HG02885 (cell line): ENCODE data around the gene CBL.

Experiments
- ATAC-seq: cut with Tn5 transposase; IDR thresholded peaks from one replicate; pipeline ENCODE4 v1.9.1; 2021; ENCODE audit warnings: mild to moderate bottlenecking; ENCODE audit not compliant: unreplicated experiment, poor library complexity

The CBL gene

DNA sequence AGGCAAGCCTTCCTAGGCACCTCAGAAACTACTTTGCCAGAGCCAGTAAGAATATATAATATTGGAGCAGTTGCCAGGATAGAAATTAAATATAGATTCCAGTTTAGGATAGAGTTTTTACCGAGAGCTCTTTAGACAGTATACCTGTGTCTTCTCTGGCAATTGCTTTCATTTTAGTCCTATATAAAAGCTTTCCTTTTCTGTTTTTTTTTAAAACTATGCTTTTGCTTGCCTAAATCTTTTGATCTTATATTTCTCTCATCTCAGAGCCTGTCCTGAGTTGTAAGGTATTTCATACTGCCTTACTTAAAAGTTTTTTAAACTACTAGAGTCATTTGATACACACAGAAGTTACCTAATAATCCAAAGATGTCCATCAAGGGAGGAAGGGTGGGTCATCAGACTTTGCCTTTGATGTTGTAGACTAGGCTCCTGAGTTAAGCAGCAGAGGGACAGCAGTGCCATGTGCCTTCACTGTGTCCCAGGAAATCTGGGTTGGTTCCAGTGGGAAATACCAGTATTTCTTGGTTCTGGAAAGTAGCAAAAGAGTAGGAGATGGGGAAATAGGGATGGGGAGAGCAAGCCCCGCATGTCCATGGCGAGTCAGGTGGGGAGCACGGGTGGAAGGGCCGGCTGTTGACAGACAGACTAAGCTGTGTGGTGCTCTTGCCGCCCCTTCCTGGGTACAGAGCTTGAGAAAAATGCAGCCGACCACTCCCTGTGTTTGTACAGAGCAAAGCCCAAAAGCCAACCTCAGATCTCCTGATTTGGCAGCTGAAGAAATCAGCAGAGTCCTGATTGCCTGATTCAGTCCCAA, 99.6 kb downstream of the CBL start:
- ATAC-seq, result no peak

DNA sequence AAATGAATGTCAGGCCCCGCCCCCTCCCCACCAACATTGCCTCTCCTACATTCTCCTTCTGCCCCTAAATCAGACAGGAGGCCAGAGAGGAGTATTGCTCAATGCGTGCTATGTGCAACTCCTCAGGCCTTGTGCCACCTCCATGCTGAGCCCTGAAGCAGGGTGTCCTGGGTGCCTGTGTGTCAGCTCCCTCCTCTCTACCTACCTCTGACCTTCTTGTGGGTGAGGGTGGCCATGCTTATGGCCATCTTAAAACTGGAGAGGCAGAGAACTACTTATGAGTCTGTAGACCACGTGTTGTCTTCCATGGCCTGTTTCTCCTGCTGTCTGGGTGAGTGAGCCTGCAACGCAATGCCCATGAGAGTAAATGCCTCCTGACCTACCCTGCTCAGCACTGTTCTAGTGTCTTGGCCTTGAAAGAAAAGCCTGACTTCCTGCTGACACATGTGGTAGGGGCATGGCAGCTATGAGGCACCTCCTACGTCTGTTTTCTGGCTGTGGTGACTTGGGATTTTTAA, 100.3 kb downstream of the CBL start:
- ATAC-seq, result no peak

- no peak for ATAC-seq
Observed at GRCh38 chr11:119307219-119307618, 101.1 kb downstream of the CBL start.

GRCh38 chr11:119307974-119308373, 101.8 kb downstream of the CBL start:
- ATAC-seq, result no peak

GRCh38 chr11:119309411-119309810, 103.3 kb downstream of the CBL start:
- no peak for ATAC-seq

- no peak for ATAC-seq
Observed at GRCh38 chr11:119309953-119310681, 104.0 kb downstream of the CBL start.

GRCh38 chr11:119310682-119311052, 104.5 kb downstream of the CBL start:
- no peak for ATAC-seq

DNA sequence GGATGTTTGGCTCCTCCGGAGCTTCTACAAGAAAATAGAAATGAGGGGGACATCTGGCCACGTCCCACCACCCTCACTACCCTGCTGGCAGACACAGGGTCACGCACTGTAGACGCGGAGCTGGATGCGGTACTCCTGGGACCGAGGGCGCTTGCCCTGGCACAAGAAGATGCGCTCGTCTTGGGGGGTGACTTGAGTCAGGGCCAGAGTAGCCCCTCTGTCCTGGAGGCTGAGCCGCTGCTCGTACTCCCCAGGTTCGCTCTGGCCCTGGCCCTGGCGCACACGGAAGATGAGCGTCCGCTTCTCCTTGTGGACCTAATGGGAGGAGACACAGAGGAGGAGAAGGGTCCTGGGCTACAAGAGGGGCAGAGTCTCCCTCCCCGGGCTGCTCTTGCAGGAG, 108.6 kb downstream of the CBL start:
- no peak for ATAC-seq

- no peak for ATAC-seq
Observed at GRCh38 chr11:119315131-119316015, 109.2 kb downstream of the CBL start.

GRCh38 chr11:119316016-119316728, 110.0 kb downstream of the CBL start:
- no peak for ATAC-seq

DNA sequence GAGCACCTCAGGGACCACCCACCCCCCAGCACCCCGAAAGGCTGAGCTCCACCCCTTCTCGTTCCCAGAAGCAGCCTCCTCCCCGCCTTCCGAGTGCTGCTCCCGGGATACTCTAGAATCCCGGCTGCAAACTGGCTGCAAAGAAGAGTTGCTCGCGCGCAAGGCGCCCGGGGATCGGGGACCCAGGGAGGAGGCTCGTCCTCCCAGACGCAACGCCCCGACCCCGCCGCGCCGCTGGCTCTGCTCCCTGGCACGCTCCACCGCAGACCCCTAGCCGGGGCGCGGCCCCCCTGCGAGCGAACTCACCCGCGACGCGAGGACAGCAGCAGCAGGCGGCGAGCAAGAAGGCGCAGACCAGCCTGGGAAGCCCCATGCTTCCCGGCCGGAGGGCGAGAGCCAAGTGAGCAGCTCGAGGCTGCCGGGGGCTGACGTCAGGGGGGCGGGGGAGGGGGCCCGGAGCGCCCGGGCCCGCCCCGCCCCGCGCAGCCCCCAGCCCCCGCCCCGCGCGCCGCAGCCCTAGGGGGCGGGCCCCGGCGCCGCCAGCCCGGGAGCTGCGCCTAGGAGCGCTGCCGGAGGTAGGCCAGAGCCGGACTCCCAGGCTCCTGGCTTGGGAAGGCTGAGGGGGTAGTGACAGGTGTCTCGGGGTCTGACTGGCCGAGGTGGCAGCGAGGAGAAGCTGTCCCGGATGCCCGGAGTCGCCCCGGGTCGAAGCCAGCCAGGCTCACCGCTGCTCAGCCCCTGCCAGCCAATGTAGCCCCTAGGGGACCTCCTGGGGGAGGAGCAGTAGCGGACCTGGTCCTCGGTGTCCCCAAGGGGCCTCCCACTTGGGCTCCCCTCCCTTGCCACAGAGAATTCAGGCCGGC, 110.8 kb downstream of the CBL start, which contains the start of gene MCAM:
Gene MCAM, minus strand, starts transcription at position 402 of the 863 bp plus-strand sequence. Its CDS starts 29 bp downstream, at position 373.
- ATAC-seq, result no peak

DNA sequence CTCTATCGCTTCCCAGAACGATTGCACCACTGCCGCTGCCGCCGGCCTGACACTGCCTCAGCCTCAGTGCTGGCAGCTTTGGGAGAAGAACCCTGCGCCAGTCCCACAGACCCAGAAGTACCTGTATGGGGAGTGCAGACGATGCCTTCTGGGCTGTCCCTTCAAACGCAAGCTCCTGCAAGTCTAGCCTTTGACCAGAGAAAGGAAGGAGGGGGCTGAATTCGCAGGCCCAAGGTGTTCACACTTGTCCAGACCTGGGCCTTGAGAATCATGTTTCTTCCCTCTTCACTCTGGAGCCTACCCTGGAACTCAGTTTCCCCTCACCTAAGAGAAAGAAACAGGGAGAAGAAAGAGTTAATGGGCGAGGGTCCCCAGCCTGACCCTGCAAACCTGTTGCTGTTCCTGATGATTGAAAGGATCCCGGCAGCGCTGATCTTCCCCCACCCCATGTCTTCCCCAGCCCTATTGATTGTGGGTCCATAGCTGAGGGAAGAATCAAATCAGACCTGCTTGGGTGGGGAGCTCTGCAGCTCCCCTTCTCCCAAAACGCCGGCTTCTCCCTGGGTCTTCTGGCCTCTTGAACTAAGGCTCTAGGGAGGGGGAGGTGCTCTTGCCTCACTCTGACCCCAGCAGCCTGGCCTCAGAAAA, 111.6 kb downstream of the CBL start:
- ATAC-seq, result no peak

- ATAC-seq, result no peak
Observed at GRCh38 chr11:119318240-119319135, 112.3 kb downstream of the CBL start.

GRCh38 chr11:119319136-119319699, 113.1 kb downstream of the CBL start:
- ATAC-seq, result no peak

GRCh38 chr11:119319700-119320239, 113.6 kb downstream of the CBL start:
- no peak for ATAC-seq

DNA sequence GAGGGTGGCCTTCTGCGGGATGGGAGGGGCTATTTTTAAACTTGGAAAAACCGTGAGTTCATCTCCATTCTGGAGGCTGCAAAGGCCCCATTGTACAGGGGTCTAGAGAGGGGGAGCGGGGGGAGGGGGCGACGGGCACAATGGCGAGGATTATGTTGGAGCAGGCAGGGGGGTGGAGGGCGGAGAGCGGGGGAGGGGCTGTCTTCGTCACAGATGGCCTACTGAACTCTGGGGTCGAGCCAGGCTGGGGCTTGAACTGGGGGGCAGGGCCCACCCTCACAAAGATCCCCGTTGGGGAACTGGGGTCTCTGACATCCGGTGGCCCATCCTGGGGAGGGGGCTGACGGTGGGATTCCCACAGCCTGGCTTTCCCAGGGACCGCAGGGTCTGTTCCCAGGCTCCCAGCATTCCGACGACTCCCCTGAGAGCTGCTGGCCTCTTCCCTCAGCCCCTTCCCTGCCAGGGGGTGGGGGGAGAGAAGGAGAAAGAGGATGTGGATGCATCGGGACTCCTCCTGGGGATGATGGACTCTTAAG, 114.2 kb downstream of the CBL start:
- no peak for ATAC-seq
